SIG-M5 treated with dmso at 0.1 percent for 504 hours (cell line): ENCODE results near the gene TMEM242.

ENCODE experiments used
- DNase-seq: peaks from one replicate; lab custom pipeline; 2025; ENCODE audit not compliant: unreplicated experiment; lab: John Stamatoyannopoulos, UW

The TMEM242 gene

DNA sequence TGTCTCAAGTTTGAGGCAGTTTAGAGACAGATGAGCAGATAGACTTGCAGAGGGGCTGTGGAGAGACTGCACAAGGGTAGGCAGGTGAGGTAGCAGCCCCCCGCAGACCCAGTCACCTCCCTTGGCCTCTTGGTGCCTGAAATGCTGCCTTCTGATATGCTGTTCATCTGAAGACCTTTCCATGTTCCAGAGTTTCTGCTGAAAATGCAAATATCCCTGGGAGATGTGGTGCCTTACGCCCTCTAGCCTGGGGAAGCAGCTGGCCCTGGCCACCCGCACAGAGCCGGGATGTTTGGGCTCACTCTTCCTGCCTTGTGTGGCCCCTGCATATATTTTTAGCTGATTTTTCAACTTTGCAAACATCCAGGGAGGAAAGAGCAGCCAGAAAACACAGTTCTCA is 51.4 kb downstream of the TMEM242 start:
- no peak for DNase-seq

DNA sequence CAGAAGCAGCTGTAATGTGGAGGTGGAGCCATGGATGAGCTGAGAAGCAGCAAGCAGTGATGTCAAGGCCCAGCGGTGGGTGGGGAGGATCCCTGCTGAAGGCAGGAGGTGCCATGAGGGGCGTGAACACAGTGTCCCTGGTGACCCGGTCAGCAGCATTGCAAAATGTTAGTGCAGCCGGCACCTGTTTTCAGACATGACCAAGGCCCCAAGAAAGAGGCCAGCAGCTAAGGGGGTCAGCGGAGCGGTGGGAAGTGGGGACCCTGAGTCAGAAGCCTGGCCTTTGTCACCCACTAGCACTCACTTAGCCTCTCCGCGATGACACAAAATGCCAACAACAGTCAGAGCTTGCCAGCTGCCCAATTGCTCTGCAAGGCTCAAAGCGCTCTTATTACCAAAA is 51.9 kb downstream of the TMEM242 start:
- no peak for DNase-seq

DNA sequence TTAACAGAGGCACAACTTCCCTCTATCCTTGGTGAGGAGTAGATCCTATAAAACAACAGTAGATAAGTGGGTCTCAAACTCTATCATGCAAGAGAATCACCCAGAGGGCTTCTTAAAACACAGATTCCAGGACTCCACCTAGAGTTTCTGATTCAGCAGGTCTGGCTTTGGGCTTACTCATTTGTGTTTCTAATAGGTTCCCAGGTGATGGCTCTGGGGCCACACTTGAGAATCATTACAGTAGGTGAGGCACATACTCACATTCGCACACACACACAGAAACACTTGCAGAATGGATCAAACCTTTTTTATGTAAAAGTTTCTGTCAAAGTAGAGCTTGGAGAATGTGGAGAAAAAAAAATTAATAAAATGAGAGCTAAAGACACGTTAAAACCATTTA is 52.4 kb downstream of the TMEM242 start:
- no peak for DNase-seq

DNA sequence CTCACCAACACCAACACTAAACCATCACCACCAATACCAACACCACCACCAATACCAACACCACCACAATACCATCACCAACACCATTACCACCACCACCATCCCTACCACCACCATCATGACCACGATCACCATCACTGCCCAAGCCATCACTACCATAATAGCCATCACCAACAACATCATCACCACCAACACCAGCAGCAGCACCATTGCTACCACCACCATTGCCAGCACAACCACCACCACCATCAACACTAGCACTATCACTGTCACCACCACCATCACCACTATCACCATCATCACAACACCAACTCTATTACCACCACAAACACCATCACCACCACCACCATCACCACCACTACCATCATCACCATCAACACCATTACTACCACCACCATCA is 53.0 kb downstream of the TMEM242 start:
- no peak for DNase-seq

DNA sequence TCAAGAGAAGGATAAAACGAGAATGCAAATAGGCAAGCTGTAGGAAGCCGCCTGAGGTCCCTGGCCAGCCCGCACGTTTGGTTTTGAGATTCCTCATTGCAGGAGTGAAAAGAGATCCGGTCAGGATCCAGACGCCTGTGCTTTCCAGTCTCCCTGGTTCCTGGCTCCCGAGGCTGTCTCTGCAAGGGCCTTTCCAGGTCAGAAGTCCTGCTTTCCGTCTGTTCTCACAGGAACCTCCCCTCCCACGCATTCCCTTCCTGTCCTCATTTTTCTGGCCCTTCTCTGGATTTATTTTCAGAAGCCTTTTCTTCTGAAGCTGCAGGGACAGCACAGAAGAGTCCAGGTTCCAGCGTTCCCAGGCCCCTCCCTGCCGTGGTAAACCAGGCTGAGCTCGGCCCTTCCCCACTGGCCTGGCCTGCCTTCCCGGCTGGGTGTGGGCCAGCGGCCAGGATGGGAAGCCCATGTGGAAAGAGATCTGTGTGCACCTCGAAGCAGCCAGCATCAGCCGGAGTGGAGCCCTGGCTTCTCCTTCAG is 54.0 kb downstream of the TMEM242 start:
- no peak for DNase-seq

DNA sequence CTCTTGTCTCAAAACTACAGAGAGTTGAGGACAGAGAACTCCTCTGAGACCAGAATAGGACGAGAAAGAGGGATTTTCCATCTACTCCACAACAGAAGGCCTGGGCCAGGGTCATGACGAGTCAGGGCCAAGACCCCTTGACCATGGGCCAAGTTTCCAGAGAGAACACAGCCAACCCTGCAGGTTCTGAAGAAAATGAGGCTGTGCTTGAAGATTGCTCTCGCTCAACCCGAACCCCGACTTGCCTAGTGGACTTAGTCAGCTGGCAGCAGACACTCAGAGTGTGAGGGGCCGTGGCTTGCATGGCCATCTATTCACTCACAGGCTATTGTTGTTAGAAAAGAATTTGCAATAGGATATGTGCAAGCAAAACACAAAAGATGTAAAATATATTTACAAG is 54.5 kb downstream of the TMEM242 start:
- no peak for DNase-seq

DNA sequence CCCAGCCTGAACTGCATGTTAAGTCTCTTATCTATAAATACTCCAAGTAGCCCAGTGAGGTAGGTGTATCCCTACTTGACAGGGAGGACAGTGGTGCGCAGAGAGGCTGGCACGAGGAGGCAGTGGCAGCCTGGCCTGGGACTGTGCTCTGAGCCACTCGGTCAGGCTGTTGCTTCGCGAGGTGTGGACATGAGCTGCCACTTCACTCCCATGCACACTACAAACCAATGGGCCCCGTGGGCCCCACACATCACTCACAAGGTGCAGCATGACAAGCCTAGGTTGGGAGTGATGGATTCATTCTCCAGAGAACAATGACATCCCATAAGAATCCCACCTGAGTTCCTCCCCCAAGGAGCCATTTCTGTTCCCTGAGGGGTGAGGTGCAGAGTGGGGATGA is 54.9 kb downstream of the TMEM242 start:
- DNase-seq, result no peak

DNA sequence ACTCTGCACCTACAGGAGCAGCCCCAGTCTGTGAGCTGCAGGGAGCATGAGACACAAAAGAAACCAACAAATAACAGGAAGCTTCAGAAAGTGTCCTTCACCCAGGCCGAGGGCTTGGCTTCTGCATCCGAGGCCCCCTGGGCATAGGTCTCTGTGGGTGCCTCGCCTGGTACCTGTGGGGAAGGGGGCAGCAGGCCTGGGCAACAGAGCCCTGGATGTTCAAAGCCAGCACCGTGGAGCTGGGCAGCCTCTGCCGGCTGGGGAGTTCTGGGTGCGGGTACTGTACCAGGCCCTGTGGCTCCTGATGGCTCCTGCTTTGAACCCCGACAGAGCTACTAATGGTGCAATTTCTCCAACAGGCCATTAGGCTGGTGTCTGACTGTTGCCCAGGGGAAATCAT is 55.7 kb downstream of the TMEM242 start:
- no peak for DNase-seq

DNA sequence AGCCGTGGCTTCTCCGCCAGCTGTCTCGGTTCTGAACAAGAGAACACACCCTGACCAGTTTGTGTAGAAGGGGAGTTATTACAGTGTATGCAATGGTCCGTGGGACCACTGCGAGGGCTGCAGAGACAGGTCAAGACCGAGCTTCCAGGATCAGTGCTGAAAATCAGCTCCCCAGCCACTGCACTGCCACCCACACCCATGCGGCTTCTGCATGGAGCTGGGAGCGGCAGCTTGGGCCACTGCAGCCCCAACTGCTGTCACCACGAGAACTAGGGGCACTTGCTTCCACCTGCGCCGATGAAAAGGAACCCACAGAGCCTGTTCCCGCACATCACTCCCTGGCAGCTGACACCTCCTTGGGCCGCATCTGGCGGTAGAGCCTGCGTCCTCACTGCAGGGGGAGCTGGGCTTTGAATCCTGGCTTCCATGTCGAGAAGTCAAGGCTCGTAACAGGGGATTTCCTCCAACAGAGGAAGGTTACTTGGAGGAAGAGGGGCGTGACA is 56.2 kb downstream of the TMEM242 start:
- no peak for DNase-seq

DNA sequence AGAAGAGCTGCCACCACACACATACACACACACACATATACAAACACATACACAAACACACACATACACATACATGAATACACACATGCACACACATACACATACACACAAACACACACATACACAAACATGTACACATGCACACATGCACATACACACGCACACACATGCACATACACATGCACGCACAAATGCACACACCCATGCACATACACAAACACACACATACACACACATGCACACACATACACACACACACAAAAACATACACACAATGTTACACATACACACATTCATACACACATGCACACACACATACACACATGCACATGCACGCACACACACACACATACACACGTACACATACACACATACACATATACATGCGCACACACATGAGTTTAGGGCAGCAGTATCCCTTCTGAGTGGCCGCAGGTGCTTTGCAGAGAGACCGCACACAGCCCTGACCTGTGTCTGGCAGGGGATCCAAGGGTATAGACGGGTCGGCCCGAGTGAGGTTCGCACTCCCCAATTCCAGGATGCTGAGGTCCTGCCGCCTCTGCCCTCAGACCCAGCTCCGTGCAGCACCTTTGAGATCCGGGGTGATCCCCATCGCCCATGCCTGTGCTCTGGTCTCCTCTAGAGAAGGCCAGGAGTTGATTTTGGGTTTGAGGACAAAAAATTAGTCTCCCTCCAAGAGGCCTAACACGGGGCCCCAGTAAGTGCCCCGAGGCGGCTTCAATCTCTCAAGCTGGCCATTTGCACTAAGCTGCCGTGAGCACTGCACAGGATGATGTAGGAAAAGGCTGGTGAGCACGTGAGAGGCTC is 56.8 kb downstream of the TMEM242 start:
- DNase-seq, result no peak

DNA sequence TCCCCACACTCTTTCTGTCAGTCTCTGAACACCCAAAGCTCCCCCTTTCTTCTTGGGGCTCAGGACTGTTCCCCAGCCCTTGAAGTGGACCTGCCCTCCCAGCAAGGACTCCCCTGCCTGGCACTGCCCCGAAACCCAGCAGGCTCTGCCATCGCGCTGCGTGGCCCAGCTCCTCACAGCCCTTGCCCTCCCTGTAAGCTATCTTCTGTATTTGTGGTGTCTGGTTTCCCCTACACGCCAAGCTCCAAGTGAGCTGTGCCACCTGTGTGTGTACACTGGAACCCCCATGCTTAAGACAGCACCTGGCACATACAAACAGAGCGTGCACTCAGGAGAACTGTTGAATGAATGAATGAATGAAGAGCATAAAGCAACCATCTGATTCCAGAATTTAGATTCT is 57.7 kb downstream of the TMEM242 start:
- DNase-seq, result no peak

DNA sequence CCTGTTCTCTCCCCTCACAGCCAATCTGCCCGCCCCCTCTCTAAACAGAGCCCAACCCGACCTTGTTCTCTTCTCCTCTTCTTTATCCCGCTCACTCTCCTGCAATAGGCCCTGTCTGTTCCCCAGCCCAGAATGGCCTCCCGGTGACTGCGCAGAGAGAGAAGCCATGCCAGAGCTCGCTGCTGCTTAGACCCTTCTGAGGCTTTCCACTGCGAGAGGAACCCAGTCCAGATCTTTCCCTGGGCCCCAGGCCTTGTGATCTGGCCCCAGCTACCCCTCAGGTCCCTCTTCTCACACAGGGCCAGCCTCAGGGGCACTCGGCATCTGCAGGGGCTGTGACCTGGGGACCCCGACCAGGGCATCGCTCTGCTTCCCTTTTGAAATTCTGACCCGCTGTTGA is 58.1 kb downstream of the TMEM242 start:
- no peak for DNase-seq

DNA sequence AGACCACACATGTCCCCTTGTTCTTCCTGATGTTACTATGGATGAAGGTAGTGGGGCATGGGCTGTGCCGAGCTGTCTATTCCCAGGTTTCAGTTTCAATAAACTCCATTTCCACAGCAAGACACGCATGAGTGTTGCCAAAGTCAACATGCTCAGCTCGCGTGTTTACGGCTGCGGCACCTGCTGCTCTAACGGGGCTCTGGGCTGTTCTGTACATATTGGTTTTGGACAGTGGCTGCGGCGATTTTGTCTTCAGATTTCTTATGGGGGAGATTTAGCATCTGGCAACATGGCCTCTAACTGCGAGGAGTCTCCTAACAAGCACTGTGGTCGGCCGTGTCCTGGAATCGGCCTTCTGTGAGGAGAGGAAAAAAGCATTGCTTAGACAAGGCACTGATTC is 58.6 kb downstream of the TMEM242 start:
- DNase-seq, result no peak

DNA sequence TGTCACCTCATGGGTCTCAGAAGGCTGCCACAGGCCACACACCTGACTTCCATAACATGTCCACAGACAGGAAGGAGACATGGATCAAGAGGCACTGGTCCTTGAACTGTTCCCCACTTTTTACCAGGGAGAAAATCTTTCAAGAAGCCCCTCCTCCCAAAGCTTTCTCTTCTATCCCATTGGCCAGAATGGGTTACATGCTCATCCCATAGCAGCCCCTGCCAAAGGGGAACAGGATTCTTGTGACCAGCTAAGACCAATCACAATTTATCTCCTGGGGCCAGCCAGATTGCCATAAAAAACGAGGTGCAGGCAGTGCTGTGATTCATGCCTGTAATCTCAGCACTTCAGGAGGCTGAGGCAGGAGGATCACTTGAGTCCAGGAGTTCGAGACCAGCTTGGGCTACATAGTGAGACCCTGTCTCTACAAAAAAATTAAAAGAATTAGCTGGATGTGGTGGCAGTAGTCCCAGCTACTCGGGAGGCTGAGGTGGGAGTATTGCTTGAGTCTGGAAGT is 59.4 kb downstream of the TMEM242 start:
- no peak for DNase-seq

DNA sequence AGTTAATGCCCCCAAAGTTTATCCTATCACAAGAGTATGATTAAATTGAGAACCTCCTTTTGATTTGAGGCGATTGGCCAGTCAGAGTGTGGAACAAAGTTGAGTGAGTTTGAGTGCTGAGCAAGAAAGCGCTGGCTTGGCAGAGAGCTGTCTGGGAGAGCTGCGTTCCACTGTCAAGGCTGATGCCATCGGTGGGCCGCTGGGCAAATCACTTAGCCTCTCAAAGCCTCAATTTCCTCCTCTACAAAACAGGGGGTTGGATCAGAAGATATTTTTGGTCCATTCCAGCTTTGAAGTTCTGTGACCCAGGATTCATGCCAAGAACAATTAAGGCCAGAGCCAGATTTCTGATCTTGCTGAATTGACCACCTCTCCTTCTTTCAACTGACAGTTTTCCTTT is 60.2 kb downstream of the TMEM242 start:
- no peak for DNase-seq

DNA sequence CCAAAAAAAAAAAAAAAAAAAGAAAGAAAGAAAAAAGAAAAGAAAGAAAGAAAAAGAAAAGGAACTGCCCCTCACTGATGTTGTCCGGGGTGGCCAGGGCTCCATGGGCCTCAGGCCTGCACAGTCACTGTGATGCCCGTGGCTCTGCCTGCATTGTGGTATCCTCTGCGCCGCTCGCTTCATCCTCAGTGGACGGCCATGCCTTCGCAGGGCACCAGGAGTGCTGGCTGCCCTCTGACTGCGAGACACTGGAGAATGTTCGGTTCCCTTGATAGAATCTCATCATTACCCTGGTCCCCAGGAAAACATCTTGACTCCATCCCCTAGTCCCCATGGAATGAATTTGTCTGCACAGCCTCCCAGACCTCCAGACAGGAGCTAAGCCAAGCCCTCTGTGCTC is 61.7 kb downstream of the TMEM242 start:
- no peak for DNase-seq

DNA sequence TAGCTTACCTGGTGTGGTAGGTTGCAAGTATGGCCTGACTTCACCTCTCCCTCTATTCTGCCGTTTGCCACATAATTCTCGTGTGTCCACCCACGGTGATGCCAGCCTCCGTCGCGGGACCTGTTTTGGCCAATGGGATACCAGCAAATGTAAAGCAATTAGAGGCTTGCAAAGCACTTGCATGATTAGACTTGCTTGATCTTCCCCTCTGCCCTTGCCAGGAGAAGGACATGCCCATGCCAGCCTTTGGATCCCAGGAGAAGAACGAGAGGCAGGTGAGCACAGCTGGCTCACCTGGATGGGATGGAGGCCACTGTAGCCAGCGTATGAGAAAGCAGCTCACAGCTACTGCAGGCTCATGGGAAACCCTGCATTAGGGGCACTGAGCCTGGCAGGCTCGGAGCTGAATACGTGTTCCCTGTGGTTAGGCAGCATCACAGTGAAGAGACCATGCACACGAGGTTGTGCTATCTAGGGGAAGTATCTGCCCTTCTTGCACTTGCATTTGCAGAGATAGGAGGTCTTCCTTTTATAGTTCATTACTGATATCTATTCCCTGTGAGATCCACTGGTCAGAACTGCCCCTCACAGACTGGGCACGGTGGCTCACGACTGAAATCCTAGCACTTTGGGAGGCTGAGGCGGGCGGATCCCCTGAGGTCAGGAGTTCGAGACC is 62.4 kb downstream of the TMEM242 start:
- DNase-seq, result no peak

DNA sequence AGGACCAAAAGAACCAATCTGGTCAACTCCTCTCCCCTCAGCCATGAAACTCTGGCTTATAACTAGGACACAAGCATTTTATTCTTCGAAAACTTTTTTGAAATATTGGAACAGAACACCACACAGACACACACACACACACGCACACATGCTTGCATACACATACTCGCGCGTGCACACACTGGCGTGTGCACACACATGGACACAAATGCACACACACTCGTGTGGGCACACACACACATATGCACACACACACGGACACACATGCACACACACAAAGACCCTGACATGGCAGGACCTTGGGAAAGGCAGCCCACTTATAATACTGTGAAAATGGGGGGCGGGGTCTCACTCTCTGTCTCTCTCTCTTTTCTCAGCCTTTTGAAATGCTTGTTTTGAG is 63.9 kb downstream of the TMEM242 start:
- DNase-seq, result no peak

DNA sequence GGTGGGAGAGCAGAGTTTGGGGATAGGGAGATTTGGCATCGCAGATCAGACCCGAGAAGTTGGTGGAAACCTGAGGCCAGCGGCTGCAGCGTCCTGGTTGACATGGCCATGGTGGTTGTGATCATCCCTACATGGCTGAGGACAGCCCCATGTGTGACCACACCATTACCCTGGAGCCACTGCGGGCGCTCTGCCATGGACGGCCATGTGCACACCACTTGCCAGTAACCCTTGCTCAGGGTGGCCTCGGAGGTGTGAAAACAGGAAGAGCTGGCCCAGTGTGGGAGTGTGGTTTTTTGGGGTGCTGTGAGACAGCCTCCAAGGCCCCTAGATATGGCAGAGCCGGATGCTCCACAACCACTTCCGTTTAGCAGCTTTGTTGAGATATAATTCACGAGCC is 64.4 kb downstream of the TMEM242 start:
- no peak for DNase-seq

DNA sequence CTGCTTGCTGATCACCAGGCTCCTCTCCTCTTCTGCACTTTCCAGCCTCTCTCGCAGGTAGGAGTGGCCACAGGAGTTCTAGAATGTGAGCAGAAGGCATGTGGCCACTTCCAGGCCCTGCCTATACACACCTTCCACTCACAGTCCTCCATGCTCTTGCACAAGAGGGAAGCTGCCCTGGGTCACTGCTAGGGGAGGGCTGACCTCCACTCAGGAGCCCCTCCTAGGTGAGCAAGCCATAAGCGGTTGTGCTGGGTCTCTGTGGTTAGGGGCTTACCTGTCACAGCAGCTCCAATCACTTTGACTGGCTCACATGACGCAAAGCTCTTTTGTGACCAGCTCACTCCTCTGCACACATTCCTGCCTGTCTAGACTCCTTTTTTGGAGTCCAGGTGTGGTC is 68.2 kb downstream of the TMEM242 start:
- DNase-seq, result no peak

DNA sequence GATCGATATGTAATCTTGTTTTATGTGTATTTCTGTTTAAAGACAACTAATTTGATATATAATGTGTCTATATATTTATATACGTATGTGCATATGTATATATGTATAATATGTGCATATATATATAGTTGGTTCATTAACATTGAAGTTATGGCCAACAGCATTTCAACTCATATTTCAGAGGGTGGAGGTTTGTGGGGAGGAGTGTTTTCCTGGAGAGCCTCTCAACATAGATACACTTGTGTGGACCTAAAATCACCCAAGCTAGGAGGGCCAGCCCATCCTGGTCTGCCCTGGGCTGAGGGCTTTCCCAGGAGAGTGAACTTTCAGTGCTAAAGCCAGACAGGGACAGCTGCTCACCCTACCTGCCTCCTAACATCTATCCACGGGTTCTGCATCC is 68.8 kb downstream of the TMEM242 start:
- DNase-seq, result no peak

DNA sequence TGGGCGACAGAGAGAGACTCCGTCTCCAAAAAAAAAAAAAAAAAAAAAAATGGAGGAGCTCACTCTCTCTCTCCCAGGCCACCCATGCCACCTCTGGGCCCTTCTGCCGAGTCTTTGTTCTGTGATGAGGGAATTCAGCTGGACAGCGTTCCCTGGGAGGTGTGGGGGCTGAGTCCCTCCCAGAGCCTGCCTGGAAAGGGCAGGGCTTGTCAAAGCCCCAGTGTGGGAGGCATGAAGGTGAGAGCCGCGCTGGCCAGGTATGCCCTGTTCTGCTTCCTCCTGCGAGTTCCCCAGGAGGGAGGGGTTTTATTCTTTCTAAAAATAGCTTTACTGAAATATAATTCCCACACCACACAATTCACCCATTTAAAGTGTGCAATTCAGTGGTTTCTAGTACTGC is 69.6 kb downstream of the TMEM242 start:
- no peak for DNase-seq
